ENCODE results near the gene MUC5B.

DNA sequence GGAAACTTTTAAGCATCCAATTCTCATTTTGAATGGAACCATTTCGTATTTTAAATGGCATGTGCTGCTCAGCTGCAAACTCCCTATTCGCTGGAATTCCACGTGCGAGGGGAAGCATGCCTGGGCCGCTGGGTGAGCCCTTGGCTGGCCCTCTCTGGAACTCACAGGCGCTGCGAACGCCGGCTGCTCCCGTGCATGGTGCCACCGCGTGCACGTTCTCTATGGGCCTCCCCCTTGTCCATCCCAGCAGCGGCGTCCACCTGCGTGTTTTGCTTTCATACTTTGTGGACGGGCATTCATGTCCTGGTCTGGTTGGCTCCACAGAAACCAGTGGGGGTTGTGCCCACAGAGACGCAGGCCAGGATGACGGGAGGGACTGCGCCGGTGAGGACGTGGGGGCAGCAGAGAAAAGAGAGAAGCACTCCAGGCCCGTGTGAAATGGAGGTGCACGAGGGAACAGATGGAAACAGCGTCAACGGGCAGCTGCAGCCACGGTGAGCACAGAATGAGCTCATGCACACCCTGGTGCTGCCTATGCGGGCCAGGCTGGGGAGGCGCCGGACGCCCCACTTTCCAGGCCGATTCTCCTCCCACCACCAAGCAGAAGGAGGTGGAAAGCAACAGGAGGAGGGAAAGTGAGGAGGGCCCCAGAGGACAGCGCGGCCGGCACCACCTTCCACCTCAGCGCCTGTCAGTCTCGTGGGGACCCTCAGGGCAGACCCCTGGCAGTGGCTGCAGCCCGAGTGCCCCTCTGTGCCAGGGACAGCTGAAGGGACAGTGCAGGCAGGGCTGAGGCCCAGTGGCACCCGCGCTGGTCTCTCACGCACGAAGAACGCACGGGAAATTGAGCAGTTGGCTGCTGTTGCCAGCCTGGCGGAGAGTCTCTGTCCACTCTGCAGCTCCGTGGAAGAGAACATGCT is 57.5 kb downstream of the MUC5B start:
- TF ChIP-seq, protein P1, sequence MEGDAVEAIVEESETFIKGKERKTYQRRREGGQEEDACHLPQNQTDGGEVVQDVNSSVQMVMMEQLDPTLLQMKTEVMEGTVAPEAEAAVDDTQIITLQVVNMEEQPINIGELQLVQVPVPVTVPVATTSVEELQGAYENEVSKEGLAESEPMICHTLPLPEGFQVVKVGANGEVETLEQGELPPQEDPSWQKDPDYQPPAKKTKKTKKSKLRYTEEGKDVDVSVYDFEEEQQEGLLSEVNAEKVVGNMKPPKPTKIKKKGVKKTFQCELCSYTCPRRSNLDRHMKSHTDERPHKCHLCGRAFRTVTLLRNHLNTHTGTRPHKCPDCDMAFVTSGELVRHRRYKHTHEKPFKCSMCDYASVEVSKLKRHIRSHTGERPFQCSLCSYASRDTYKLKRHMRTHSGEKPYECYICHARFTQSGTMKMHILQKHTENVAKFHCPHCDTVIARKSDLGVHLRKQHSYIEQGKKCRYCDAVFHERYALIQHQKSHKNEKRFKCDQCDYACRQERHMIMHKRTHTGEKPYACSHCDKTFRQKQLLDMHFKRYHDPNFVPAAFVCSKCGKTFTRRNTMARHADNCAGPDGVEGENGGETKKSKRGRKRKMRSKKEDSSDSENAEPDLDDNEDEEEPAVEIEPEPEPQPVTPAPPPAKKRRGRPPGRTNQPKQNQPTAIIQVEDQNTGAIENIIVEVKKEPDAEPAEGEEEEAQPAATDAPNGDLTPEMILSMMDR (IDR thresholded peaks at IDR 0.05) = no peak
- no peak for TF ChIP-seq POLR2AphosphoS5 (IDR thresholded peaks at IDR 0.05)
- TF ChIP-seq POLR2A (IDR thresholded peaks at IDR 0.05) = no peak

Data from prostate gland (tissue), 2 donors.